Keratinocyte (primary cell): ENCODE measurements around the gene SH3PXD2A. TPM values are rescaled to one million over a fixed set of nuclear protein-coding genes. Genes with fewer than 3 reads are reported as not detected.
A peak's percentile ranks its signal among the peaks of the same experiment; 100 is the strongest.

Source experiments
- DNase-seq: peaks from one replicate; pipeline ENCODE4 v3.0.0-alpha.2; 2011; ENCODE audit warnings: low read depth, missing footprints, low spot score
- FAIRE-seq: peaks from 2 replicates; lab custom pipeline; 2011; peaks lifted over from hg19 to GRCh38; lab: Jason Lieb, UNC
- H2AFZ ChIP-seq: 2 replicates; pipeline ENCODE4 v1.6.0; 2012; ENCODE audit warnings: low read length, control low read depth, inconsistent platforms; ENCODE audit not compliant: control insufficient read depth
- H3K27ac ChIP-seq: 2 replicates; pipeline ENCODE4 v1.5.1; 2011; ENCODE audit warnings: low read length; ENCODE audit not compliant: control insufficient read depth, insufficient read depth
- H3K27me3 ChIP-seq: 3 replicates; pipeline ENCODE4 v1.6.0; 2011; ENCODE audit warnings: low read length; ENCODE audit not compliant: control insufficient read depth, insufficient read depth; ENCODE audit errors: extremely low read depth
- H3K36me3 ChIP-seq, 2 experiments: 2 replicates in 1 of 2; 3 replicates in 1 of 2; pipeline ENCODE4 v1.5.1; 2011; ENCODE audit warnings: low read length in 2 of 2, mild to moderate bottlenecking in 1 of 2; ENCODE audit not compliant: control insufficient read depth in 2 of 2, insufficient read depth in 2 of 2; ENCODE audit errors: extremely low read depth in 1 of 2
- H3K4me1 ChIP-seq: 3 replicates; pipeline ENCODE4 v1.5.1; 2011; ENCODE audit warnings: low read length; ENCODE audit not compliant: control insufficient read depth, insufficient read depth; ENCODE audit errors: extremely low read depth
- H3K4me2 ChIP-seq: 3 replicates; pipeline ENCODE4 v1.6.0; 2011; ENCODE audit warnings: low read depth, low read length; ENCODE audit not compliant: control insufficient read depth, insufficient read depth; ENCODE audit errors: extremely low read depth
- H3K4me3 ChIP-seq, 3 experiments: fragments of 200-600 bp in 1 of 3; sonication (generic) in 1 of 3; 2 replicates in 2 of 3; 3 replicates in 1 of 3; pipeline ENCODE4 v1.5.1; 2011 to 2016; ENCODE audit warnings: low read length in 3 of 3, mild to moderate bottlenecking in 3 of 3, control low read depth in 2 of 3, inconsistent platforms in 1 of 3, low read depth in 1 of 3, mixed read lengths in 1 of 3, mixed run types in 1 of 3, moderate library complexity in 1 of 3; ENCODE audit not compliant: control insufficient read depth in 2 of 3, insufficient read depth in 2 of 3; ENCODE audit errors: extremely low read depth in 1 of 3
- H3K79me2 ChIP-seq: 2 replicates; pipeline ENCODE4 v1.6.0; 2012; ENCODE audit warnings: low read length; ENCODE audit not compliant: control insufficient read depth, insufficient read depth
- H3K9ac ChIP-seq: 3 replicates; pipeline ENCODE4 v1.6.0; 2011; ENCODE audit warnings: low read length; ENCODE audit not compliant: control insufficient read depth, insufficient read depth; ENCODE audit errors: extremely low read depth
- H3K9me1 ChIP-seq: 3 replicates; pipeline ENCODE4 v1.6.0; 2011; ENCODE audit warnings: low read length; ENCODE audit not compliant: control insufficient read depth, insufficient read depth; ENCODE audit errors: extremely low read depth
- H3K9me3 ChIP-seq: 2 replicates; pipeline ENCODE4 v1.5.1; 2012; ENCODE audit warnings: low read depth, low read length; ENCODE audit not compliant: control insufficient read depth
- H4K20me1 ChIP-seq: 3 replicates; pipeline ENCODE4 v1.6.0; 2011; ENCODE audit warnings: low read length; ENCODE audit not compliant: control insufficient read depth, insufficient read depth; ENCODE audit errors: extremely low read depth
- CTCF ChIP-seq, 3 experiments: IDR thresholded peaks in 1 of 3; conservative IDR thresholded peaks in 1 of 3; optimal IDR thresholded peaks in 1 of 3; 2 replicates in 2 of 3; 3 replicates in 1 of 3; pipeline versions ENCODE3 to v1.5.1; 2011; ENCODE audit warnings: low read length in 3 of 3, mild to moderate bottlenecking in 3 of 3, moderate library complexity in 2 of 3, control low read depth in 1 of 3, inconsistent platforms in 1 of 3; ENCODE audit not compliant: insufficient read depth in 2 of 3; ENCODE audit errors: extremely low read depth in 1 of 3
- EZH2 ChIP-seq: IDR thresholded peaks from one replicate; pipeline ENCODE4 v1.6.1; 2012; ENCODE audit warnings: inconsistent platforms, mild to moderate bottlenecking, low read length, moderate library complexity
- dilution Hi-C: fragments of 300-500 bp; cut with MboI; formaldehyde crosslinking; loops from one replicate; pipeline ENCODE4 v1.7.0; 2020; ENCODE audit warnings: low sequenced_read_pairs; ENCODE audit not compliant: extremely low pct_ligation_motif_present
- polyA plus RNA-seq, 5 experiments: library from polyadenylated mRNA; depleted of rRNA in 3 of 5; stranded (reverse) in 3 of 5; stranded (forward) in 1 of 5; unstranded in 1 of 5; fragments of >200 nt; gene quantifications; 1 replicate in 1 of 5; 2 replicates in 3 of 5; 3 replicates in 1 of 5; pipeline versions ENCODE4 v1.2.1 to v1.2.3, GENCODE V29; 2011 to 2012; ENCODE audit warnings: missing spikeins in 2 of 5, low read depth in 1 of 5, low replicate concordance in 1 of 5

Gene SH3PXD2A
- polyA plus RNA-seq, 1 donor (not counting 4 experiments of a cell fraction or from before 2014, with no cell fraction given), result 33.9 TPM

- no peak overlapping the region for H3K27ac ChIP-seq
Measured at GRCh38 chr10:103896225-103896624, 40.8 kb upstream of the SH3PXD2A start.

GRCh38 chr10:103895411-103896186, 40.2 kb upstream of the SH3PXD2A start:
- TF ChIP-seq EZH2, result no peak
- peaks cover 15 to 36% of the 10 kb centered on the region in 2 experiments for H3K36me3 ChIP-seq
- H3K9me3 ChIP-seq, result no peaks in the 10 kb centered on the region
- no peaks in the 10 kb centered on the region for H3K27me3 ChIP-seq
- DNase-seq (no peak), FAIRE-seq (peak; percentile 81)
- no peaks in the 10 kb centered on the region for H3K79me2 ChIP-seq
- no peak overlapping the region for H3K4me2 ChIP-seq
- no peak overlapping the region for H3K9ac ChIP-seq
- H3K27ac ChIP-seq, result no peak overlapping the region
- H3K4me1 ChIP-seq, result peaks cover 39% of the 10 kb centered on the region
- H3K9me1 ChIP-seq, result peaks cover 3% of the 10 kb centered on the region
- H4K20me1 ChIP-seq, result no peaks in the 10 kb centered on the region
- no peak overlapping the region for H2AFZ ChIP-seq
- no peak overlapping the region for H3K4me3 ChIP-seq
- dilution Hi-C loops, result no loop called here

More at GRCh38 chr10:103896225-103896624, 40.8 kb upstream of the SH3PXD2A start:
- Histone ChIP-seq H3K4me2 (no peak overlapping the region), H4K20me1 (no peaks in the 10 kb centered on the region), H3K27me3 (no peaks in the 10 kb centered on the region), H3K9me3 (no peaks in the 10 kb centered on the region), H2AFZ (no peak overlapping the region), H3K4me1 (peaks cover 42% of the 10 kb centered on the region), H3K9ac (no peak overlapping the region), H3K79me2 (no peaks in the 10 kb centered on the region), H3K4me3 (no peak overlapping the region), H3K9me1 (peaks cover 3% of the 10 kb centered on the region), H3K36me3 (peaks cover 17 to 30% of the 10 kb centered on the region in 2 experiments)
- no peak for FAIRE-seq
- dilution Hi-C loops, result no loop called here
- TF ChIP-seq CTCF (optimal IDR thresholded peaks at IDR 0.05 in 1 of 3, IDR thresholded peaks at IDR 0.05 in 1 of 3, conservative IDR thresholded peaks at IDR 0.05 in 1 of 3; ENCODE audit: extremely low read depth in 1 of 3, insufficient read depth in 2 of 3, low read length in 3 of 3) (no peak), EZH2 (no peak)
- no peak for DNase-seq
